HG03175 (cell line): ENCODE data around the gene SH3BGR.

Experiments used
- ATAC-seq: cut with Tn5 transposase; IDR thresholded peaks from one replicate; pipeline ENCODE4 v1.9.1; 2021; ENCODE audit warnings: mild to moderate bottlenecking, moderate library complexity; ENCODE audit not compliant: unreplicated experiment

The SH3BGR gene

GRCh38 chr21:39454949-39455668 is 3.3 kb downstream of the SH3BGR start:
- ATAC-seq: no peak

GRCh38 chr21:39456665-39457064 is 4.9 kb downstream of the SH3BGR start:
- ATAC-seq: no peak

- peak; percentile 76 for ATAC-seq
Observed at GRCh38 chr21:39461419-39461818, 9.6 kb downstream of the SH3BGR start.

- ATAC-seq: no peak
Observed at GRCh38 chr21:39463308-39463707, 11.5 kb downstream of the SH3BGR start.

GRCh38 chr21:39466584-39466983 is 14.8 kb downstream of the SH3BGR start:
- ATAC-seq: no peak

- ATAC-seq: no peak
Observed at GRCh38 chr21:39467746-39468145, 16.0 kb downstream of the SH3BGR start.

- no peak for ATAC-seq
Observed at GRCh38 chr21:39468559-39468958, 16.8 kb downstream of the SH3BGR start.

GRCh38 chr21:39471598-39471997 is 19.8 kb downstream of the SH3BGR start:
- ATAC-seq: no peak

GRCh38 chr21:39472786-39473185 is 21.0 kb downstream of the SH3BGR start:
- ATAC-seq: no peak

- ATAC-seq: no peak
Observed at GRCh38 chr21:39474611-39475010, 22.8 kb downstream of the SH3BGR start.

GRCh38 chr21:39479164-39479813 is 27.5 kb downstream of the SH3BGR start:
- no peak for ATAC-seq

- ATAC-seq: no peak
Observed at GRCh38 chr21:39479814-39480182, 28.0 kb downstream of the SH3BGR start.

- no peak for ATAC-seq
Observed at GRCh38 chr21:39480271-39480670, 28.5 kb downstream of the SH3BGR start.

- ATAC-seq: no peak
Observed at GRCh38 chr21:39481886-39482285, 30.1 kb downstream of the SH3BGR start.

- no peak for ATAC-seq
Observed at GRCh38 chr21:39483917-39484316, 32.1 kb downstream of the SH3BGR start.

- ATAC-seq: no peak
Observed at GRCh38 chr21:39484711-39485276, 33.0 kb downstream of the SH3BGR start.

GRCh38 chr21:39489380-39489924 is 37.7 kb downstream of the SH3BGR start:
- ATAC-seq: no peak

- no peak for ATAC-seq
Observed at GRCh38 chr21:39499156-39499555, 47.4 kb downstream of the SH3BGR start.

- ATAC-seq: no peak
Observed at GRCh38 chr21:39502631-39503030, 50.9 kb downstream of the SH3BGR start.

GRCh38 chr21:39503123-39503762 is 51.5 kb downstream of the SH3BGR start:
- ATAC-seq: no peak

- ATAC-seq: no peak
Observed at GRCh38 chr21:39504230-39504629, 52.5 kb downstream of the SH3BGR start.

- no peak for ATAC-seq
Observed at GRCh38 chr21:39510240-39510639, 58.5 kb downstream of the SH3BGR start.
